SK-N-SH (cell line): Measurements from ENCODE around the gene SIN3A. TPM values are rescaled to one million over a fixed set of nuclear protein-coding genes. Genes with fewer than 3 reads are reported as not detected.
A peak's percentile ranks its signal among the peaks of the same experiment; 100 is the strongest.

Source experiments
- CTCF ChIA-PET: fragments of 300-600, 350-600 bp; formaldehyde crosslinking; extraction: SDS; loops from one replicate; lab custom pipeline; 2021; lab: Yijun Ruan, JAX
- POLR2A ChIA-PET: fragments of 350-600 bp; sonication (Branson Sonifier 250); formaldehyde crosslinking; extraction: SDS; loops from one replicate; lab custom pipeline; 2020; ENCODE audit warnings: antibody characterized with exemption, inconsistent platforms; lab: Yijun Ruan, JAX
- DNase-seq: peaks from one replicate; pipeline ENCODE4 v3.0.0; 2012
- H2AFZ ChIP-seq: fragments of 200-600 bp; sonication (generic); 2 replicates; pipeline ENCODE4 v1.8.1; 2016; ENCODE audit warnings: antibody characterized with exemption, mild to moderate bottlenecking, low read depth
- H3F3A ChIP-seq: fragments of 200-600 bp; sonication (generic); replicated peaks from 2 replicates; pipeline ENCODE3; 2016; ENCODE audit warnings: antibody characterized with exemption, mild to moderate bottlenecking; ENCODE audit not compliant: insufficient read depth
- H3K27ac ChIP-seq, 2 experiments: fragments of 200-500 bp in 1 of 2; fragments of 200-600 bp in 1 of 2; sonication (Bioruptor generic) in 1 of 2; sonication (generic), shearing (Covaris generic) in 1 of 2; 2 replicates each; pipeline versions ENCODE4 v1.5.1 to v1.6.1; 2014 to 2016; ENCODE audit warnings: low read depth in 2 of 2, inconsistent platforms in 1 of 2, low read length in 1 of 2, mild to moderate bottlenecking in 1 of 2, mixed read lengths in 1 of 2
- H3K27me3 ChIP-seq: fragments of 200-600 bp; sonication (generic), shearing (Covaris generic); 2 replicates; pipeline ENCODE4 v1.6.1; 2016; ENCODE audit warnings: mixed run types; ENCODE audit not compliant: insufficient read depth
- H3K36me3 ChIP-seq, 2 experiments: fragments of 200-500 bp in 1 of 2; fragments of 200-600 bp in 1 of 2; sonication (Bioruptor generic) in 1 of 2; sonication (generic) in 1 of 2; replicated peaks in 1 of 2; 2 replicates each; pipeline versions ENCODE3 to v1.5.1; 2014 to 2016; ENCODE audit warnings: low read length in 1 of 2, mild to moderate bottlenecking in 1 of 2; ENCODE audit not compliant: insufficient read depth in 2 of 2, control insufficient read depth in 1 of 2
- H3K4me1 ChIP-seq, 2 experiments: fragments of 200-500 bp in 1 of 2; fragments of 200-600 bp in 1 of 2; sonication (Bioruptor generic) in 1 of 2; sonication (generic), shearing (Covaris generic) in 1 of 2; 2 replicates each; pipeline versions ENCODE4 v1.5.1 to v1.6.1; 2014 to 2016; ENCODE audit warnings: low read depth in 1 of 2, low read length in 1 of 2, mixed run types in 1 of 2; ENCODE audit not compliant: insufficient read depth in 2 of 2, control insufficient read depth in 1 of 2
- H3K4me2 ChIP-seq: fragments of 200-600 bp; sonication (generic), shearing (Covaris generic); 2 replicates; pipeline ENCODE4 v1.6.1; 2017; ENCODE audit warnings: mixed run types
- H3K4me3 ChIP-seq, 2 experiments: fragments of 200-500 bp in 1 of 2; fragments of 200-600 bp in 1 of 2; sonication (Bioruptor generic) in 1 of 2; sonication (generic), shearing (Covaris generic) in 1 of 2; 2 replicates each; pipeline versions ENCODE4 v1.5.1 to v1.8.1; 2014 to 2016; ENCODE audit warnings: low read depth in 2 of 2, inconsistent platforms in 1 of 2, low read length in 1 of 2, mild to moderate bottlenecking in 1 of 2, mixed read lengths in 1 of 2, moderate library complexity in 1 of 2
- H3K79me2 ChIP-seq: fragments of 200-600 bp; sonication (generic); 2 replicates; pipeline ENCODE4 v1.8.1; 2017; ENCODE audit warnings: mild to moderate bottlenecking; ENCODE audit not compliant: insufficient read depth
- H3K9ac ChIP-seq: fragments of 200-600 bp; sonication (generic); 2 replicates; pipeline ENCODE4 v1.6.1; 2017; ENCODE audit warnings: mixed run types
- H3K9me2 ChIP-seq: fragments of 200-600 bp; sonication (generic); 2 replicates; pipeline ENCODE4 v1.6.1; 2017; ENCODE audit warnings: mixed run types
- H3K9me3 ChIP-seq: fragments of 200-600 bp; sonication (generic); 2 replicates; pipeline ENCODE4 v1.6.1; 2017; ENCODE audit warnings: mixed run types, mild to moderate bottlenecking, moderate library complexity
- H4K20me1 ChIP-seq: fragments of 200-600 bp; sonication (generic); 2 replicates; pipeline ENCODE4 v1.6.1; 2017; ENCODE audit warnings: mild to moderate bottlenecking, mixed run types; ENCODE audit not compliant: insufficient read depth
- ELF1 ChIP-seq: IDR thresholded peaks from 2 replicates; pipeline ENCODE4 v1.4.0; 2012
- EZH2phosphoT487 ChIP-seq: fragments of 200-600 bp; sonication (generic); IDR thresholded peaks from 2 replicates; pipeline ENCODE4 v1.6.1; 2017; ENCODE audit warnings: low read depth, mixed run types, mild to moderate bottlenecking, antibody characterized with exemption, moderate library complexity, borderline replicate concordance
- FOSL2 ChIP-seq: IDR thresholded peaks from 2 replicates; pipeline ENCODE4 v1.4.0; 2012; ENCODE audit warnings: low read depth, mild to moderate bottlenecking, moderate library complexity, borderline replicate concordance
- JUND ChIP-seq: IDR thresholded peaks from 2 replicates; pipeline ENCODE4 v1.4.0; 2012
- MEF2A ChIP-seq: IDR thresholded peaks from 2 replicates; pipeline ENCODE4 v1.4.0; 2012; ENCODE audit warnings: low read depth, borderline replicate concordance
- MXI1 ChIP-seq: IDR thresholded peaks from 2 replicates; pipeline ENCODE4 v1.6.1; 2012; ENCODE audit warnings: mild to moderate bottlenecking, low read depth, low read length, improper control_type of control experiment
- NFIC ChIP-seq: IDR thresholded peaks from 2 replicates; pipeline ENCODE4 v1.4.0; 2012; ENCODE audit warnings: borderline replicate concordance
- RXRA ChIP-seq: IDR thresholded peaks from 2 replicates; pipeline ENCODE4 v1.4.0; 2012; ENCODE audit warnings: low read depth, mild to moderate bottlenecking, borderline replicate concordance
- YY1 ChIP-seq: IDR thresholded peaks from 2 replicates; pipeline ENCODE4 v1.4.0; 2012; ENCODE audit warnings: low read depth, mild to moderate bottlenecking
- WGBS: methylation state at CpG from one replicate; pipeline ENCODE4 v1.1.6; 2017; ENCODE audit warnings: low lambda C conversion rate; 5-methylcytosine and 5-hydroxymethylcytosine counted together
- polyA plus RNA-seq, 3 experiments: library from polyadenylated mRNA; depleted of rRNA; stranded (reverse); fragments of >200 nt; gene quantifications; 2 replicates each; pipeline ENCODE4 v1.2.3, GENCODE V29; 2012
- TF ChIP-seq, protein P1 (sequence below): fragments of 150-350 bp; IDR thresholded peaks from 2 replicates; pipeline ENCODE4 v1.6.1; 2017; ENCODE audit warnings: antibody characterized with exemption, low read length, low read depth, borderline replicate concordance

Gene SIN3A
- polyA plus RNA-seq, 1 of the 3 experiments (the other 2 are of a cell fraction): 32.2 TPM

DNA sequence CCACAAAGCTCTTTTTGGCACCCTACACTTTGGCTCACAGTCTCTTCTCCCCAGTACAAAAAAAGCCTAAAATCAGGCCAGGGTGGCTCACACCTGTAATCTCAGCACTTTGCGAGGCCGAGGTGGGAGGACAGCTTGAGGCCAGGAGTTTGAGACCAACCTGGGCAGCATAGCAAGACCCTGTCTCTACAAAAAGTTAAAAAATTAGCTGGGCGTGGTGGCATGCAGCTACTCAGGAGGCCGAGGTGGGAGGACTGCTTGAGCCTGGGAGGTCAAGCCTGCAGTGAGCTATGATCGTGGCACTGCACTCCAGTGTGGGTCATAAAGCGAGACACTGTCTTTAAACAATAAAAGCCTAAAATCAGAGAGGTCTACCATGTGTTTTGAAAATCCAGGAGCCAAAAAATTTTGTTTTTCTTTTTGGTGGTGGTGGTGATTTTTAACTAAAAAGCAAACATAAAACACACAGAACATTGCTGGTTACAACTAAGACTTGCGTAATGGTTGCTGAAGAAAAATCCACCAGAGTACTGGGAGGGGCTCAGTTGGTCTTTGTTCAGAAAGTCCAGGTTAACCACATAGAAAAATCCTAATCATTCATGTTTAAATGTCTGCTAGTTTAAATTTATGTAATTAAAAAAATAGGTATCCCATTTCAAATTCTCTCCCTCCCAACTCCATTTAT is 81.5 kb downstream of the SIN3A start:
- Histone ChIP-seq H3K4me1 (peaks cover 5 to 16% of the 10 kb centered on the region in 2 experiments; a peak in 3 of 4 replicates), H3K4me2 (peak overlapping the region; percentile 92; the same call in 1 of the 2 replicates), H3K9ac (no peak overlapping the region), H3K36me3 (peaks cover 44 to 70% of the 10 kb centered on the region in 2 experiments), H3K27ac (no peak overlapping the region), H3K79me2 (peaks cover 58% of the 10 kb centered on the region), H2AFZ (no peak overlapping the region), H3K4me3 (no peak overlapping the region), H4K20me1 (no peaks in the 10 kb centered on the region; the same call in 1 of the 2 replicates), H3F3A (peaks cover 10% of the 10 kb centered on the region), H3K9me2 (no peaks in the 10 kb centered on the region), H3K9me3 (no peaks in the 10 kb centered on the region), H3K27me3 (no peaks in the 10 kb centered on the region)
- ChIA-PET CTCF (interaction anchor here (0.9 to 1.5 kb wide), 3 partner anchors 24 to 316 kb away, joined by 3 read pairs; no protein-coding TSS in a partner anchor), POLR2A (interaction anchor here (1.4 to 2.5 kb wide), 2 partner anchors 34 to 270 kb away, joined by 6 to 21 read pairs; partner anchors contain the start of genes COMMD4 and IMP3)
- TF ChIP-seq MEF2A (no peak), YY1 (no peak)
- no peak for DNase-seq
- 95% methylated on average over 7 of the region's 7 CpGs for WGBS

DNA sequence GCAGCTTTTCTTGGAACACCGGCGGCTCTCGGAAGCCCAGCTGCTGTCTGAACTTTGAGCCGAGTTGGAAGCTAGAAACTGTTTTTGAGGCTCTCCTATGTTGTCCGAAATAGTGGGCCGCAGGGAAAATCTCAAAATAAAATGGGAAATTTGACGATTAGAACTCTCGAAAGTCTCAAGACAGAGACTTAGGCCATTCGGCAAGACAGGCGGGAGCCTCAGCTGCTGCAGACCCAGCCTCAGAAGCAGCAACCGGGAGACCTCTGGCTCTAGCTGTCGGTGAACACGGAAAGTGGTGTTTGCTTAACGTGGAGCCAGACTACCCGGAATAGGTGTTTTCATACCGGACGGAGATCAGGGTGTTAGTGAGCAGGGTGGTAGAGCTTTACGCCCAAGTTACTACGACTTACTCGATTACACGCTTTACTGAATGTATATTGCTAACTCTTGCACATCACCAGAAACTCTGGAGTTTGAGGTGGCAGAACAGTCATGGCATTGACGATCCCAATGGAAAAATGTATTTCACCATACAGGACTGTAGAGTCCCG is 82.7 kb downstream of the SIN3A start:
- H3K36me3 ChIP-seq: peaks cover 48 to 62% of the 10 kb centered on the region in 2 experiments
- H3K4me2 ChIP-seq: peak overlapping the region; percentile 92
- WGBS: 11% methylated on average over 20 of the region's 23 CpGs
- DNase-seq: peak; percentile 30
- H3K9me2 ChIP-seq: no peaks in the 10 kb centered on the region
- H3K27ac ChIP-seq: peak overlapping the region; percentile 90 to 92
- ChIA-PET CTCF (interaction anchor here (1.0 to 3.5 kb wide), 19 partner anchors 10 to 333 kb away, joined by 3 to 29 read pairs (median 8); partner anchors contain the start of genes IMP3, NEIL1, PTPN9 and SIN3A), POLR2A (interaction anchor here (0.6 to 2.5 kb wide), 13 partner anchors 9 to 363 kb away, joined by 3 to 21 read pairs (median 6); partner anchors contain the start of genes COMMD4, IMP3, SIN3A and SNUPN)
- peak overlapping the region; percentile 74; the same call in 1 of the 2 replicates for H2AFZ ChIP-seq
- no peaks in the 10 kb centered on the region; the same call in 1 of the 2 replicates for H4K20me1 ChIP-seq
- no peaks in the 10 kb centered on the region for H3K27me3 ChIP-seq
- H3K9ac ChIP-seq: peak overlapping the region; percentile 96
- H3K9me3 ChIP-seq: no peaks in the 10 kb centered on the region
- H3K4me3 ChIP-seq: peak overlapping the region; percentile 73 to 92
- TF ChIP-seq ELF1 (no peak), EZH2phosphoT487 (no peak), FOSL2 (no peak), NFIC (no peak), JUND (0 out of 2 replicates have a peak, but pooled peaks have one; percentile 39), MXI1 (peak; percentile 10), RXRA (no peak)
- TF ChIP-seq, protein P1, sequence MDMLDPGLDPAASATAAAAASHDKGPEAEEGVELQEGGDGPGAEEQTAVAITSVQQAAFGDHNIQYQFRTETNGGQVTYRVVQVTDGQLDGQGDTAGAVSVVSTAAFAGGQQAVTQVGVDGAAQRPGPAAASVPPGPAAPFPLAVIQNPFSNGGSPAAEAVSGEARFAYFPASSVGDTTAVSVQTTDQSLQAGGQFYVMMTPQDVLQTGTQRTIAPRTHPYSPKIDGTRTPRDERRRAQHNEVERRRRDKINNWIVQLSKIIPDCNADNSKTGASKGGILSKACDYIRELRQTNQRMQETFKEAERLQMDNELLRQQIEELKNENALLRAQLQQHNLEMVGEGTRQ: no peak
- peaks cover 46% of the 10 kb centered on the region for H3K79me2 ChIP-seq
- peaks cover 10% of the 10 kb centered on the region for H3F3A ChIP-seq
- H3K4me1 ChIP-seq: peaks cover 5 to 16% of the 10 kb centered on the region in 2 experiments; a peak in 3 of 4 replicates
